PC-3 (cell line): Measurements from ENCODE around the gene ADGRV1.

Source experiments
- EZH2phosphoT487 ChIP-seq: fragments of 300-600 bp; sonication (generic); IDR thresholded peaks from 2 replicates; pipeline ENCODE4 v1.6.1; 2018; ENCODE audit warnings: mild to moderate bottlenecking, antibody characterized with exemption, low read length, borderline replicate concordance
- TF ChIP-seq, protein P1 (sequence below): fragments of 300-600 bp; sonication (generic); conservative IDR thresholded peaks from 2 replicates; pipeline ENCODE4 v1.5.1; 2017; ENCODE audit warnings: antibody characterized with exemption, low read depth, mild to moderate bottlenecking, low read length

DNA sequence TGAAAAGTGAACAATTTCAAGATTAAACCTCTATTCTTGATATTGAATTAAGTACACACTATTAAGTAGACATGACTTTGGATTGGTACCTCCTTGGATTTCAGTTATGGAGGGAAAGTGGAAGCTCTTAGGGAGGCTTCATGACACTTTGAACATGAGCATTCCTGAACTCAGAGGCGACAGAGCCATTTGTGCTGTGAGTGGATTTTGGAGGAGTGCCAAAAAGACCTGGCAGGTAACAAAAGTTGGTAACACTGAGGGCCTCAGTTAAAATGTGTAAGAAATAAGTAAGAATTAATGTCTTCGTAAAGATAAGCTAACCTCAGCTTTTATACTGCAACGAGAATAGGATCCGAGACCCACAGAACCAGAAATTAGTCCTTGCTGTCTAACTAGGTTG is 467.9 kb downstream of the ADGRV1 start:
- TF ChIP-seq, protein P1, sequence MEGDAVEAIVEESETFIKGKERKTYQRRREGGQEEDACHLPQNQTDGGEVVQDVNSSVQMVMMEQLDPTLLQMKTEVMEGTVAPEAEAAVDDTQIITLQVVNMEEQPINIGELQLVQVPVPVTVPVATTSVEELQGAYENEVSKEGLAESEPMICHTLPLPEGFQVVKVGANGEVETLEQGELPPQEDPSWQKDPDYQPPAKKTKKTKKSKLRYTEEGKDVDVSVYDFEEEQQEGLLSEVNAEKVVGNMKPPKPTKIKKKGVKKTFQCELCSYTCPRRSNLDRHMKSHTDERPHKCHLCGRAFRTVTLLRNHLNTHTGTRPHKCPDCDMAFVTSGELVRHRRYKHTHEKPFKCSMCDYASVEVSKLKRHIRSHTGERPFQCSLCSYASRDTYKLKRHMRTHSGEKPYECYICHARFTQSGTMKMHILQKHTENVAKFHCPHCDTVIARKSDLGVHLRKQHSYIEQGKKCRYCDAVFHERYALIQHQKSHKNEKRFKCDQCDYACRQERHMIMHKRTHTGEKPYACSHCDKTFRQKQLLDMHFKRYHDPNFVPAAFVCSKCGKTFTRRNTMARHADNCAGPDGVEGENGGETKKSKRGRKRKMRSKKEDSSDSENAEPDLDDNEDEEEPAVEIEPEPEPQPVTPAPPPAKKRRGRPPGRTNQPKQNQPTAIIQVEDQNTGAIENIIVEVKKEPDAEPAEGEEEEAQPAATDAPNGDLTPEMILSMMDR: no peak
- no peak for TF ChIP-seq EZH2phosphoT487
